WTC11 (cell line): ENCODE measurements around the gene TRIP12. TPM values are rescaled to one million over a fixed set of nuclear protein-coding genes. Genes with fewer than 3 reads are reported as not detected.
A peak's percentile ranks its signal among the peaks of the same experiment; 100 is the strongest.

Experiments
- ATAC-seq: fragments of 200-7000 bp; cut with Tn5 transposase; 2 replicates; pipeline ENCODE4 v1.10.0; 2021; ENCODE audit warnings: mild to moderate bottlenecking, moderate library complexity
- CTCF ChIA-PET: fragments of 300-600 bp; sonication (Branson Sonifier 250); formaldehyde crosslinking; loops from one replicate; lab custom pipeline; 2021; ENCODE audit warnings: antibody characterized with exemption; lab: Charles Lee
- POLR2A ChIA-PET: fragments of 350-600 bp; sonication (Branson Sonifier 250); formaldehyde crosslinking; loops from one replicate; lab custom pipeline; 2021; ENCODE audit warnings: antibody characterized with exemption; lab: Charles Lee
- DNase-seq: peaks from one replicate; pipeline ENCODE4 v3.0.0; 2021; ENCODE audit warnings: low spot score
- H3K27ac Mint-ChIP-seq: 2 replicates; pipeline ENCODE4 v1.8.0; 2021; ENCODE audit warnings: mixed read lengths
- H3K27me3 Mint-ChIP-seq: 2 replicates; pipeline ENCODE4 v1.8.0; 2021; ENCODE audit warnings: low read depth, mild to moderate bottlenecking, moderate library complexity, mixed read lengths
- H3K36me3 Mint-ChIP-seq: 2 replicates; pipeline ENCODE4 v1.8.0; 2021; ENCODE audit warnings: mixed read lengths
- H3K4me1 Mint-ChIP-seq: 2 replicates; pipeline ENCODE4 v1.8.0; 2022; ENCODE audit warnings: mixed read lengths
- H3K4me3 Mint-ChIP-seq: 2 replicates; pipeline ENCODE4 v1.8.0; 2021; ENCODE audit warnings: mild to moderate bottlenecking, moderate library complexity, mixed read lengths
- H3K9me3 Mint-ChIP-seq: 2 replicates; pipeline ENCODE4 v1.8.0; 2021; ENCODE audit warnings: mixed read lengths
- ATF2 ChIP-seq: sonication (generic); formaldehyde crosslinking; IDR thresholded peaks from 2 replicates; pipeline ENCODE4 v1.8.1; 2022; ENCODE audit warnings: low read depth, missing genetic modification reagents, borderline replicate concordance
- CREB1 ChIP-seq: sonication (generic); formaldehyde crosslinking; IDR thresholded peaks from 2 replicates; pipeline ENCODE4 v1.8.0; 2023; ENCODE audit warnings: mild to moderate bottlenecking, missing genetic modification reagents
- EMX1 ChIP-seq: fragments of 250-450 bp; sonication (Bioruptor Pico); IDR thresholded peaks from 2 replicates; pipeline ENCODE4 v1.8.0; 2021; ENCODE audit warnings: mild to moderate bottlenecking
- ETV6 ChIP-seq: sonication (generic); formaldehyde crosslinking; IDR thresholded peaks from 2 replicates; pipeline ENCODE4 v1.8.1; 2022; ENCODE audit warnings: mild to moderate bottlenecking, missing genetic modification reagents
- FOXP1 ChIP-seq: sonication (generic); formaldehyde crosslinking; IDR thresholded peaks from 2 replicates; pipeline ENCODE4 v1.8.0; 2022; ENCODE audit warnings: missing genetic modification reagents, mild to moderate bottlenecking, moderate library complexity, borderline replicate concordance
- GABPB1 ChIP-seq: sonication (generic); formaldehyde crosslinking; IDR thresholded peaks from 2 replicates; pipeline ENCODE4 v1.8.1; 2023; ENCODE audit warnings: mild to moderate bottlenecking, missing genetic modification reagents
- GRHL2 ChIP-seq: fragments of 250-450 bp; sonication (Bioruptor Pico); IDR thresholded peaks from 2 replicates; pipeline ENCODE4 v1.8.0; 2022; ENCODE audit warnings: mild to moderate bottlenecking, moderate library complexity; ENCODE audit not compliant: insufficient replicate concordance, severe bottlenecking
- MXD4 ChIP-seq: fragments of 250-450 bp; sonication (Bioruptor Pico); IDR thresholded peaks from 2 replicates; pipeline ENCODE4 v1.8.0; 2021; ENCODE audit warnings: mild to moderate bottlenecking, moderate library complexity, borderline replicate concordance
- NFATC4 ChIP-seq: fragments of 250-450 bp; sonication (Bioruptor Pico); IDR thresholded peaks from 2 replicates; pipeline ENCODE4 v1.9.0; 2021; ENCODE audit warnings: mild to moderate bottlenecking
- NR3C1 ChIP-seq: sonication (generic); formaldehyde crosslinking; conservative IDR thresholded peaks from 2 replicates; pipeline ENCODE4 v1.8.1; 2023; ENCODE audit warnings: low read depth, mild to moderate bottlenecking, missing genetic modification reagents
- PRDM15 ChIP-seq: sonication (generic); formaldehyde crosslinking; IDR thresholded peaks from 2 replicates; pipeline ENCODE4 v1.8.0; 2022; ENCODE audit warnings: missing genetic modification reagents
- PRRX2 ChIP-seq: fragments of 250-450 bp; sonication (Bioruptor Pico); IDR thresholded peaks from 2 replicates; pipeline ENCODE4 v1.8.0; 2021; ENCODE audit warnings: mild to moderate bottlenecking
- SMAD4 ChIP-seq: sonication (generic); formaldehyde crosslinking; IDR thresholded peaks from 2 replicates; pipeline ENCODE4 v1.8.0; 2022; ENCODE audit warnings: mild to moderate bottlenecking, missing genetic modification reagents
- TCF7 ChIP-seq: sonication (generic); formaldehyde crosslinking; IDR thresholded peaks from 2 replicates; pipeline ENCODE4 v1.8.0; 2022; ENCODE audit warnings: mild to moderate bottlenecking, low read depth, missing genetic modification reagents, moderate library complexity
- TEAD4 ChIP-seq: sonication (generic); formaldehyde crosslinking; IDR thresholded peaks from 2 replicates; pipeline ENCODE4 v1.8.0; 2022; ENCODE audit warnings: mild to moderate bottlenecking, missing genetic modification reagents
- ZNF121 ChIP-seq: sonication (generic); formaldehyde crosslinking; IDR thresholded peaks from 2 replicates; pipeline ENCODE4 v1.8.0; 2023; ENCODE audit warnings: missing genetic modification reagents
- ZNF396 ChIP-seq: fragments of 250-450 bp; sonication (Bioruptor Pico); IDR thresholded peaks from 2 replicates; pipeline ENCODE4 v1.8.0; 2021; ENCODE audit warnings: mild to moderate bottlenecking, moderate library complexity, borderline replicate concordance
- ZNF425 ChIP-seq: fragments of 250-450 bp; sonication (Bioruptor Pico); conservative IDR thresholded peaks from 2 replicates; pipeline ENCODE4 v1.9.0; 2021; ENCODE audit warnings: mild to moderate bottlenecking
- ZSCAN18 ChIP-seq: fragments of 250-450 bp; sonication (Bioruptor Pico); IDR thresholded peaks from 2 replicates; pipeline ENCODE4 v2.1.2; 2022; ENCODE audit warnings: mild to moderate bottlenecking, moderate library complexity
- total RNA-seq: library from RNA; stranded (reverse); gene quantifications from 3 replicates; pipeline ENCODE4 v1.2.3, GENCODE V29; 2021
- TF ChIP-seq, protein P1 (sequence below): fragments of 250-450 bp; sonication (Bioruptor Pico); IDR thresholded peaks from 2 replicates; pipeline ENCODE4 v1.9.0; 2021; ENCODE audit warnings: mild to moderate bottlenecking

TRIP12 gene
- total RNA-seq, 1 experiment from 2014 or later = 149 TPM

DNA sequence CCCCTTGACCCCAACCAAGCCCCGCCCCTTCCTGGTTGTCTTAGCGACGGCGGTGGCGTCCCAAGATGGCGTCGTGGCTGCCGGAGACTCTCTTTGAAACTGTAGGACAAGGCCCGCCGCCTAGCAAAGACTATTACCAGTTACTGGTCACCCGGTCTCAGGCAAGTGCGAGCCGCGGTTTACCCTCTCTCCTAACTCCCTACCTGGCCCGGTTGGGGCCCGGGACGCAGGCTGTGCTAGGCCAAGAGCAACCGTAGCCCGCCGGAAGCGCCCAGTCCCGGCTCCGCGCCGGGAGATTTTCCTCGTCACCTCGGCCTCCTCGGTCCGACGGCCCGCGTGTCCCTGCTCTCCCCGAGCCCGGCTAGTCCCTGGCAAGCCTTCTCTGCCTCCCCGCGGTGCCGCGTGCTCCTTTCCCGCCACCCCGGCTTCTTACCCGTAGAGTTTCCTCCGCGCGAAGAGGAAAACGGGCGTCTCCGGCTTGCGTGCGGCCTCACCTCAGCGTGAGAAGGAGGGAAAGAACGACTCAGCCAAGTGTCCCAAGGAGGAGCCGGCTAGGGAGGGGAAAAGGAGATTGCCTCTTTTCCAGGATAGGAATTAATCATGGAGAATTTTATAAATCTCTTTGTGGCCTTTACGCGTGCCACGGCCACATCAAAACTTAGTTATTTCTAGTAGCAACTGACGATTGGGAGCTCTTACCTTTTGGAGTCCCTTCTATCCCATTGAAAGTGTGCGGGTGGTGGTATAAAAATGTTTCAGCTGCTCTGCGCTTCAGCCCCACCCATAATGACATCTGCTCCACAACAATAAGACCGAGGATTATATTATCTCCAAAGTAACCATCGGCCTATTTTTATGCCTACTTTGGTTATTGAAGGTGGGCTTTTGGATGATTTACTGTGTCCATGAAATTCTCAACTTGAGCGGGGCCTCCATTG lies 909 bp upstream of the TRIP12 start, which contains the start of gene FBXO36 (continued):
- no peak for TF ChIP-seq NFATC4 (CRISPR knock-in tag)
- no peak for TF ChIP-seq EMX1 (CRISPR knock-in tag)
- TF ChIP-seq FOXP1 (CRISPR knock-in tag) = peak; percentile 54; the same call in 1 of the 2 replicates
- TF ChIP-seq PRRX2 (CRISPR knock-in tag) = no peak
- peak; percentile 78 for TF ChIP-seq PRDM15 (CRISPR knock-in tag)

DNA sequence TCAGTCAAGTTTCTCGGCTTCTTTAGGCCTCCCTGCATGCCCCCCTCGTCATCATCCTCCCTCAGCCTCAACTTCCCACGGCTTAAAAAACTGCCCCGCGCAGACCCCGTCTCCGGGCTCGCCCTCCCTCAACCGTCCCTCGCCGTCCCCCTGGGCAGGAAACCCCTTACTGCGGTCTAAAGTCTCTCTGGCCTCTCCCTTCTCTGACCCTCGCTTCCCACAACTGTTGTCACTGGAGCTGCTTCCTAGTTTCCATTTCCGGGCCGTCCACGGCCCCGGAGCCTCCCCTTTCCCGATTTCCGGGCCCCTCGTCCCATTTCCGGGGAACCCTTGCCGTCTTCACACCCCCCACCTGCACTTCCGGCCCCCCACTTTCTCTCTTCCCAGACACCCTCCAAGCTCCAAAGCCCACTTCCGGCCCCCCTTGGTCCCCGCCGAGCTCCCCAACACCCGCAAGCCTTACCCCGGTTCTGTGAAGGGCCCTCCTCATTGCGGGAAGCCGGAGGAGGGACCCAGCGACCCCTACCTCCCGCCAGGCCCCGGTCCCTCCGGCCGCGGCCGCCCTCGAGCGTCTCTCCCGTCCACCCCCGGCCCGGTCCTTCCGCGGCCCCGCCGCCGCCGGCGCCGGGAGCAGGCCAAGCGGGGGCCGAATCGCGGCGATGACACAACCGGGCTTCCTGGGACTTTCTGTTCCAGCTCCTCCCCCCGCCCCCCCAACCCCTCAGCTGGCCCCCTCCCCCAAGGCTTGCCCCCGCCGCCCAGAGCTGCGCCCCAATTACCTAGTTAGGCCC lies 513 bp downstream of the TRIP12 start:
- TF ChIP-seq ZNF121 (CRISPR knock-in tag) (no peak), SMAD4 (CRISPR knock-in tag) (no peak), GABPB1 (0 out of 2 replicates have a peak, but pooled peaks have one; percentile 29), ETV6 (CRISPR knock-in tag) (peak; percentile 99)
- H3K36me3 Mint-ChIP-seq = peaks cover 11% of the 10 kb centered on the region
- H3K9me3 Mint-ChIP-seq = no peaks in the 10 kb centered on the region
- H3K27me3 Mint-ChIP-seq = no peaks in the 10 kb centered on the region
- H3K4me1 Mint-ChIP-seq = peaks cover 11% of the 10 kb centered on the region
- DNase-seq (peak; percentile 57), ATAC-seq (peak; percentile 21)
- POLR2A ChIA-PET = interaction anchor here (0.6 to 0.7 kb wide), 2 partner anchors 23 to 26 kb away, joined by 3 read pairs; no protein-coding TSS in a partner anchor
- H3K27ac Mint-ChIP-seq = peak overlapping the region; percentile 95
- peak overlapping the region; percentile 97 for H3K4me3 Mint-ChIP-seq
- CTCF ChIA-PET = interaction anchor here (0.9 to 2.0 kb wide), 4 partner anchors 10 to 146 kb away, joined by 3 to 10 read pairs (median 4); no protein-coding TSS in a partner anchor

DNA sequence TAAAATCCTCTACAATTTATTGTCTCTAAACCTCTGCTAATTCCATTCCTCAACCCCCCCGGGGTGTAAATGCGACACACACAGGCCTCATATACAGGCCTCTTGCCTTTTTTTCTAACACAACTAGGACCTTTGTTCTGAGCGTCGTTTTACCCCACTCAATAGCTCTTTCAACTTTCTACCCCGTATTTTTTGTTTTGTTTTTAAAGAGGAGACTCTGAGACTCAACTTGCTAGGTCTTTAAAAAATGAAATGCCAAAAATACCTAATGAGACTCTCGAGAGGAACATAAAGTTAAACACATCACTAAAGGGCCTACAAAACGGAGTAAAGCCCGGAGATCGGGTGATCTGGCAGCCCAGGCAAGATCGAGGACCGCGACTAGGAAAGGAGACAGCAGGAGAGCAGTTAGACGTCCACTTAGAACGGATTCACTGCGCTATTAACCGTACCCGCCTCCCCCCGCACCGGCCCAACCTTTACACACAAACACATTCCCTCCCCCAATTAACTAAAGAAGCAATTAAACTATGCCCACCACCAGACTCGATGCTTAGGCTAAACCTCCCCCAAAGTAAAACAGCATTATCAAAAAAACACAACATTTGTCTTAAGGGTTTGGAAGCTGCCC lies 1.7 kb downstream of the TRIP12 start:
- H3K36me3 Mint-ChIP-seq = peaks cover 11% of the 10 kb centered on the region
- H3K4me3 Mint-ChIP-seq = peak overlapping the region; percentile 97
- TF ChIP-seq, protein P1, sequence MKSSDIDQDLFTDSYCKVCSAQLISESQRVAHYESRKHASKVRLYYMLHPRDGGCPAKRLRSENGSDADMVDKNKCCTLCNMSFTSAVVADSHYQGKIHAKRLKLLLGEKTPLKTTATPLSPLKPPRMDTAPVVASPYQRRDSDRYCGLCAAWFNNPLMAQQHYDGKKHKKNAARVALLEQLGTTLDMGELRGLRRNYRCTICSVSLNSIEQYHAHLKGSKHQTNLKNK (CRISPR knock-in tag) = no peak
- no peak for TF ChIP-seq NR3C1 (CRISPR knock-in tag)
- TF ChIP-seq ZSCAN18 (CRISPR knock-in tag) = no peak
- no peak for TF ChIP-seq ZNF425
- no peak for TF ChIP-seq TCF7 (CRISPR knock-in tag)
- TF ChIP-seq MXD4 (CRISPR knock-in tag) = no peak
- TF ChIP-seq CREB1 (CRISPR knock-in tag) = no peak
- TF ChIP-seq GRHL2 (CRISPR knock-in tag) = no peak
- no peak for TF ChIP-seq TEAD4 (CRISPR knock-in tag)
- TF ChIP-seq ZNF396 (CRISPR knock-in tag) = no peak
- TF ChIP-seq SMAD4 (CRISPR knock-in tag) = no peak
- TF ChIP-seq ATF2 = no peak
- POLR2A ChIA-PET = no interaction called here
- no peak for DNase-seq
- ATAC-seq = no peak
- H3K4me1 Mint-ChIP-seq = peaks cover 11% of the 10 kb centered on the region
- H3K27me3 Mint-ChIP-seq = no peaks in the 10 kb centered on the region
- CTCF ChIA-PET = interaction anchor here (0.9 kb wide), 1 partner anchor 10 kb away, joined by 3 read pairs; no protein-coding TSS in a partner anchor
- H3K9me3 Mint-ChIP-seq = no peaks in the 10 kb centered on the region
- H3K27ac Mint-ChIP-seq = peak overlapping the region; percentile 33
